Body of pancreas (tissue), 4 donors: Measurements from ENCODE around the gene MMP24. TPM values are rescaled to one million over a fixed set of nuclear protein-coding genes. Genes with fewer than 3 reads are reported as not detected.
"Not testable (repeated sequence)": the region's sequence is repeated elsewhere in the genome, so short reads cannot be mapped to it uniquely, and the experiment has no call there.

ENCODE experiments used
- ATAC-seq: fragments of 150-250 bp; one replicate; pipeline ENCODE4 v1.9.1; 2016
- DNase-seq, 4 donors: peaks; one replicate each; pipeline ENCODE4 v3.0.0-alpha.2; 2019
- H3K27ac ChIP-seq, 4 donors: fragments of 200-600 bp; sonication (generic); 1 replicate in 3 of 4; 2 replicates in 1 of 4; pipeline versions ENCODE4 v1.5.1 to v1.6.1; 2016 to 2019; ENCODE audit warnings: mild to moderate bottlenecking in 1 of 4, mixed read lengths in 1 of 4, moderate library complexity in 1 of 4
- H3K27me3 ChIP-seq, 2 donors: fragments of 200-600 bp; sonication (generic); one replicate each; pipeline ENCODE4 v1.6.0; 2016; ENCODE audit warnings: mild to moderate bottlenecking in 1 of 2
- H3K36me3 ChIP-seq, 2 donors: fragments of 200-600 bp; sonication (generic); replicated peaks in 1 of 2; 2 replicates each; pipeline ENCODE4 v1.5.1; 2016; ENCODE audit warnings: low read depth in 2 of 2; ENCODE audit not compliant: insufficient read depth in 1 of 2
- H3K4me1 ChIP-seq: fragments of 200-600 bp; sonication (generic); one replicate; pipeline ENCODE4 v1.6.0; 2016
- H3K4me3 ChIP-seq, 2 donors: fragments of 200-600 bp; sonication (generic); 1 replicate in 1 of 2; 2 replicates in 1 of 2; pipeline ENCODE4 v1.5.1; 2016 to 2019
- H3K9me3 ChIP-seq, 3 donors: fragments of 200-600 bp; sonication (generic); 1 replicate in 2 of 3; 2 replicates in 1 of 3; pipeline ENCODE4 v1.5.1; 2016
- CTCF ChIP-seq, 7 experiments: fragments of 450-650 bp in 4 of 7; fragments of 200-600 bp in 3 of 7; sonication (generic) in 3 of 7; IDR thresholded peaks; one replicate each; pipeline ENCODE4 v1.5.1; 2016 to 2019; ENCODE audit warnings: antibody characterized with exemption in 7 of 7
- POLR2A ChIP-seq, 3 donors: fragments of 450-650 bp; IDR thresholded peaks; one replicate each; pipeline ENCODE4 v1.6.1; 2016; ENCODE audit warnings: antibody characterized with exemption in 3 of 3, mild to moderate bottlenecking in 2 of 3
- WGBS, 2 donors: methylation state at CpG; one replicate each; pipeline ENCODE4 v1.1.5; 2017; 5-methylcytosine and 5-hydroxymethylcytosine counted together
- intact Hi-C: fragments of 100-400 bp; cut with DNase I; formaldehyde crosslinking; loops from one replicate; pipeline ENCODE4 v1.15.1; 2023
- total RNA-seq, 2 donors: library from RNA; depleted of rRNA; stranded (reverse); fragments of >200 nt; gene quantifications; one replicate each; pipeline ENCODE4 v1.1.0, GENCODE V29; 2016

Gene MMP24
- total RNA-seq, 2 donors from 2014 or later = 3.0 to 9.3 TPM

GRCh38 chr20:35196313-35196712 is 30.2 kb upstream of the MMP24 start:
- no peak for TF ChIP-seq POLR2A (IDR thresholded peaks at IDR 0.05)
- TF ChIP-seq CTCF (IDR thresholded peaks at IDR 0.05) = no peak
- Histone ChIP-seq H3K27ac (no peak overlapping the region), H3K9me3 (peaks cover 0 to 7% (median 0%) of the 10 kb centered on the region in 3 donors), H3K36me3 (no peaks in the 10 kb centered on the region), H3K4me3 (no peak overlapping the region), H3K27me3 (no peaks in the 10 kb centered on the region), H3K4me1 (peaks cover 19% of the 10 kb centered on the region)
- intact Hi-C loops = no loop called here
- no peak for DNase-seq
- ATAC-seq = no peak

DNA sequence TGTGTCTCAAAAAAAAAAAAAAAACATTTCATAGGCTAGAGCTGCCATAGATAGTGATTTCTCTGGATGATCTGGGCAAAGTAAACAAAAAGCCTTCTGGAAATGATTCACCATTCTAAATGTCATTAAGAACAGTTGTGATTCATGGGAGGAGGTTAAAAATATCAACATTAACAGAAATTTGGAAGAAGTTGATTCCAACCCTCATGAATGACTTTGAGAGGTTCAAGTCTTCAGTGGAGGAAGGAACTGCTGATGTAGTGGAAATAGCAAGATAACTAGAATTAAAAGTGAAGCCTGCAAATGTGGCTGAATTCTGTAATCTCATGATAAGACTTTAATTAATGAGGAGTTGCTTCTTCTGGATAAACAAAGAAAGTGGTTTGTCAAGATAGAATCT is 26.8 kb upstream of the MMP24 start:
- no peak overlapping the region for H3K27ac ChIP-seq
- H3K36me3 ChIP-seq = no peaks in the 10 kb centered on the region
- H3K4me3 ChIP-seq = no peak overlapping the region
- H3K27me3 ChIP-seq = no peaks in the 10 kb centered on the region
- no peak for TF ChIP-seq POLR2A (IDR thresholded peaks at IDR 0.05)
- no peak for TF ChIP-seq CTCF (IDR thresholded peaks at IDR 0.05)
- intact Hi-C loops = no loop called here
- DNase-seq (no peak), ATAC-seq (no peak)
- H3K9me3 ChIP-seq = peaks cover 0 to 7% (median 0%) of the 10 kb centered on the region in 3 donors
- no peaks in the 10 kb centered on the region for H3K4me1 ChIP-seq

- H3K36me3 ChIP-seq = no peaks in the 10 kb centered on the region
- no peak overlapping the region for H3K27ac ChIP-seq
- intact Hi-C loops = no loop called here
- H3K4me3 ChIP-seq = no peak overlapping the region
- ATAC-seq (no peak), DNase-seq (no peak)
- peaks cover 0 to 7% (median 0%) of the 10 kb centered on the region in 3 donors for H3K9me3 ChIP-seq
- 80 to 97% methylated on average over 1 of the region's 1 CpG for WGBS, 2 donors
- no peak for TF ChIP-seq POLR2A (IDR thresholded peaks at IDR 0.05)
- TF ChIP-seq CTCF (IDR thresholded peaks at IDR 0.05) = no peak
- H3K4me1 ChIP-seq = no peaks in the 10 kb centered on the region
- H3K27me3 ChIP-seq = no peaks in the 10 kb centered on the region
Measured at GRCh38 chr20:35200267-35200666, 26.2 kb upstream of the MMP24 start.

DNA sequence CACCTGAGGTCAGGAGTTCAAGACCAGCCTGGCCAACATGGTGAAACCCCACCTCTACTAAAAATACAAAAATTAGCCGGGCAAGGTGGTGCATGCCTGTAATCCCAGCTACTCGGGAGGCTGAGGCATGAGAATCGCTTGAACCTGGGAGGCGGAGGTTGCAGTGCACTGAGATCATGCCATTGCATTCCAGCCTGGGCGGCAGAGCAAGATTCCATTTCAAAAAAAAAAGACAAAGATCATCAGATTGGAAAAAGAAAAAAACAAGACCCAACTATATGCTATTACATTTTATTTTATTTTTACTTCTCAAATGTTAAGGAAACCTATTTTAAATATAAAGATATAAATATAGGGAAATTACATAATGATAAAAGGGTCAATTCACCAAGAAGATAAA is 25.0 kb upstream of the MMP24 start:
- H3K4me3 ChIP-seq, ATAC-seq, H3K36me3 ChIP-seq, intact Hi-C loops, H3K27ac ChIP-seq, H3K9me3 ChIP-seq, H3K4me1 ChIP-seq, DNase-seq, H3K27me3 ChIP-seq: not testable (repeated sequence)
- WGBS, 2 donors = 91% methylated on average over 5 of the region's 5 CpGs

DNA sequence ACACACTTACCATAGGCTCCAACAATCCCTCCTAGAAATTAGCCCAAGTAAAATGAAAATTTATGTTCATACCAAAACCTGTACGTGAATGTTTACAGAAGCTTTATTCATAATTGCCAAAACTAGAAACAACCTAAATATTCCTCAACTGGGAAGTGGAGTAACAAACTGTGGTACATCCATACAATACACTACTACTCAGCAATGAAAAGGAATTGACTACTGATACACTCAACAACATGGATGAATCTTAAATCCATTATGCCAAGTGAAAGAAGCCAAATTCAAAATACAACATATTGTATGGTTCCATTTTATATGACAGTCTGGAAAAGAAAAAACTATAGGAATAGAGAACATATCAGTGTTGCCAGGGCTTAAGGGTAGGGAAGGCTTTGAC is 19.7 kb upstream of the MMP24 start:
- H3K9me3 ChIP-seq = no peaks in the 10 kb centered on the region
- intact Hi-C loops = no loop called here
- peaks cover 14% of the 10 kb centered on the region for H3K4me1 ChIP-seq
- no peak for DNase-seq
- H3K27ac ChIP-seq = no peak overlapping the region
- H3K27me3 ChIP-seq = no peaks in the 10 kb centered on the region
- H3K36me3 ChIP-seq = no peaks in the 10 kb centered on the region
- no peak overlapping the region for H3K4me3 ChIP-seq
- WGBS, 2 donors = 88% methylated on average over 1 of the region's 1 CpG
- no peak for TF ChIP-seq CTCF (IDR thresholded peaks at IDR 0.05)
- no peak for TF ChIP-seq POLR2A (IDR thresholded peaks at IDR 0.05)
- no peak for ATAC-seq
